GM23248 (cell line): ENCODE measurements around the gene RAB31. TPM values are rescaled to one million over a fixed set of nuclear protein-coding genes. Genes with fewer than 3 reads are reported as not detected.

ENCODE experiments used
- DNase-seq: peaks from one replicate; pipeline ENCODE4 v3.0.0-alpha.2; 2015
- H2AFZ ChIP-seq: fragments of 200-600 bp; sonication (generic); 2 replicates; pipeline ENCODE4 v1.6.1; 2016; ENCODE audit warnings: antibody characterized with exemption
- H3F3A ChIP-seq: fragments of 200-600 bp; sonication (generic); 2 replicates; pipeline ENCODE4 v1.6.1; 2016; ENCODE audit warnings: mild to moderate bottlenecking, antibody characterized with exemption, mixed run types; ENCODE audit not compliant: insufficient read depth
- H3K27ac ChIP-seq: fragments of 200-600 bp; sonication (generic); 2 replicates; pipeline ENCODE4 v1.5.1; 2016; ENCODE audit warnings: mild to moderate bottlenecking
- H3K27me3 ChIP-seq: fragments of 200-600 bp; sonication (generic); replicated peaks from 2 replicates; pipeline ENCODE4 v1.6.1; 2016; ENCODE audit warnings: mild to moderate bottlenecking; ENCODE audit not compliant: insufficient read depth
- H3K36me3 ChIP-seq: fragments of 200-600 bp; sonication (generic); 2 replicates; pipeline ENCODE4 v1.6.1; 2016; ENCODE audit warnings: low read depth, mild to moderate bottlenecking
- H3K4me1 ChIP-seq: fragments of 200-600 bp; sonication (generic); 2 replicates; pipeline ENCODE4 v1.6.1; 2016; ENCODE audit warnings: mild to moderate bottlenecking; ENCODE audit not compliant: insufficient read depth
- H3K4me2 ChIP-seq: fragments of 200-600 bp; sonication (generic); one replicate; pipeline ENCODE4 v1.6.1; 2016; ENCODE audit warnings: mild to moderate bottlenecking; ENCODE audit not compliant: unreplicated experiment
- H3K4me3 ChIP-seq: fragments of 200-600 bp; sonication (generic); 2 replicates; pipeline ENCODE4 v1.5.1; 2016; ENCODE audit warnings: mild to moderate bottlenecking
- H3K79me2 ChIP-seq: fragments of 200-600 bp; sonication (generic); 2 replicates; pipeline ENCODE4 v1.6.1; 2016; ENCODE audit warnings: mild to moderate bottlenecking; ENCODE audit not compliant: insufficient read depth
- H3K9ac ChIP-seq: fragments of 200-600 bp; sonication (generic); 2 replicates; pipeline ENCODE4 v1.6.1; 2016; ENCODE audit warnings: mild to moderate bottlenecking
- H3K9me2 ChIP-seq: fragments of 200-600 bp; sonication (generic); 2 replicates; pipeline ENCODE4 v1.6.1; 2016; ENCODE audit warnings: mixed run types, mild to moderate bottlenecking, moderate library complexity; ENCODE audit not compliant: insufficient read depth
- H3K9me3 ChIP-seq: fragments of 200-600 bp; sonication (generic); one replicate; pipeline ENCODE4 v1.6.1; 2017; ENCODE audit warnings: low read depth
- H4K20me1 ChIP-seq: fragments of 200-600 bp; sonication (generic); 2 replicates; pipeline ENCODE4 v1.6.0; 2016; ENCODE audit not compliant: insufficient read depth
- EZH2 ChIP-seq: fragments of 200-600 bp; sonication (generic); IDR thresholded peaks from 2 replicates; pipeline ENCODE4 v1.6.1; 2018; ENCODE audit warnings: antibody characterized with exemption, mild to moderate bottlenecking; ENCODE audit not compliant: insufficient read depth, poor library complexity, severe bottlenecking
- EZH2phosphoT487 ChIP-seq: fragments of 200-600 bp; sonication (generic); IDR thresholded peaks from 2 replicates; pipeline ENCODE4 v1.6.1; 2018; ENCODE audit warnings: antibody characterized with exemption, moderate library complexity, mild to moderate bottlenecking, low read depth; ENCODE audit not compliant: insufficient read depth
- WGBS, 2 experiments: methylation state at CpG; one replicate each; pipeline ENCODE4 v1.1.6; 2015 to 2017; ENCODE audit warnings: low lambda C conversion rate in 2 of 2, low coverage in 1 of 2; ENCODE audit errors: missing lambda C conversion rate in 2 of 2; 5-methylcytosine and 5-hydroxymethylcytosine counted together
- in situ Hi-C: fragments of 300-500 bp; cut with MboI; formaldehyde crosslinking; loops from 2 replicates; pipeline ENCODE4 v1.15.0; 2020
- polyA plus RNA-seq: library from polyadenylated mRNA; unstranded; fragments of >200 nt; fragmentation: Nextera tagmentation; extraction: Ambion mirVana; gene quantifications from 2 replicates; pipeline ENCODE4 v1.2.1, GENCODE V29; 2016
- total RNA-seq: library from RNA; depleted of rRNA; stranded (reverse); fragments of >200 nt; shearing (Covaris generic); gene quantifications from 2 replicates; pipeline ENCODE4 v1.2.3, GENCODE V29; 2014

RAB31 gene
- total and polyA plus RNA-seq, 2 experiments from 2014 or later: 49.2 to 144 TPM

DNA sequence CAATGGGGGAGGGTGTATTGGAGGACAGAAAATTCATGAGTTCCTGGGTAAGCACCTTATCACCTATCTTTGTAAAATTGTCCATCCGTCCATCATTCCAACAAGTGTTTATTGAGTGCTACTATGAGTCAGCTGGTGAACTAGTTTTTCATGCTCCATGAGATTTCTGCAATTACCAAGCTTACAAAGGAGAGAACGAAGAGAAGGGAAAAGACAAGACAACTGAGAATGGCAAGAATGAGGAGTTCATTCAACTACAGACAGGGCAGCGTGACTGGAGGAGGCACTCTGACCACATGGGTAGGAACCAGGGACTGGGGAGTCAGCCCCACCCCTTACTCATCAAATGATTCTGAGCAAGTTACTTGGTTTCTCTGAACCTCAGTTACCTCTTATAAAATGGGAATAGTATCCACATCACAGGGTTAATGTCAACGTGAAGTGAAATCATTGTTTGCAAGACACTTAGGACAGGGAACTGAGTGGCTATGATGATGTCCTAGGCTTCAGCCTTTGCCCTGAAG is 159.0 kb downstream of the RAB31 start:
- H3K9ac ChIP-seq: no peak overlapping the region
- H3K9me2 ChIP-seq: no peaks in the 10 kb centered on the region
- H3K36me3 ChIP-seq: no peaks in the 10 kb centered on the region
- peaks cover 31% of the 10 kb centered on the region for H3F3A ChIP-seq
- peaks cover 16% of the 10 kb centered on the region for H3K4me1 ChIP-seq
- in situ Hi-C loops: no loop called here
- no peak overlapping the region for H3K27ac ChIP-seq
- no peaks in the 10 kb centered on the region for H3K9me3 ChIP-seq
- H3K4me3 ChIP-seq: no peak overlapping the region
- no peaks in the 10 kb centered on the region for H3K27me3 ChIP-seq
- no peak for DNase-seq
- H3K79me2 ChIP-seq: no peaks in the 10 kb centered on the region
- no peaks in the 10 kb centered on the region for H4K20me1 ChIP-seq
- TF ChIP-seq EZH2: no peak
- no peak for TF ChIP-seq EZH2phosphoT487
- WGBS, 2 experiments: 72 to 81% methylated on average over 4 of the region's 4 CpGs
- no peak overlapping the region for H2AFZ ChIP-seq
- H3K4me2 ChIP-seq: no peak overlapping the region

DNA sequence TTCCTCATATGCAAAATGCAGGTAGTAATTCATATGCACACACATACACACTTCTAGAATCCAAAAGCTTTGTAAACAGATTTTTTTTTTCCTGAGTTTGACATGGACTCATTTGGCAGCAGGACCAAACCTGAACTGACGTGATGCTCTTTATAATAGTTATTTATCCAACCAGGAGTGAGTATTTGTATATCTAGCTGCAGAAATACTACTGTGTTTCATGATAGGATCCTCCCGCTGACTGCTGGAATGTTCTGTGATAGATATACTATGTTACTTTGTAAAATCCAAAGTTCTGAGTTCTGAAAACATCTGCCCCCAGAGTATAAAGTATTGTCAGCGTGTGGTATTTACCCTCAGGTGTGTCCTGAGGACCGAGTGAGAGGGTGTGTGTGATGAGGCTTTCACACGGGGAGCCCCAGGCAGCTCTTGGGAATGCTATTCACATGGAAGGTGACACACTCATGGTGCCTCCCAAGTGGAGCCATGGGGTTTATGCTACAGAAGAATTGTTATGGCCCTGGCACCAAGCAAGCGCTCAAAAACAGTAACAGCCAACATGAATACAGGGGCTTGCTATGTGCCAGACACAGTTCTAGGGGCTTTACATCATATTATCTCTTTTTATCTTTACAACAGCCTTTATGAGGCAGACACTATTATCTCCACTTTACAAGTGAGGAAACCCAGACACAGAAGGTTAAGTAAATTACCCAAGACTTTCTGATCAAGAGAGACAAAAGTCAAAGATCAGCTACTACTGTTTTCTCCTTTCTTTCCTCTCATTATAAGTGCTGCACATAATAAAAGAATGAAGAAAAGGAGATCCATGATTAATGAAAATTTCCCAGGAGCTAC is 161.0 kb downstream of the RAB31 start:
- Histone ChIP-seq H3K27me3 (no peaks in the 10 kb centered on the region), H3K9me3 (no peaks in the 10 kb centered on the region), H3K4me1 (peaks cover 16% of the 10 kb centered on the region), H3K9me2 (no peaks in the 10 kb centered on the region), H2AFZ (peak overlapping the region; percentile 69; the same call in 1 of the 2 replicates), H3K4me3 (no peak overlapping the region), H3K36me3 (no peaks in the 10 kb centered on the region), H3F3A (peaks cover 31% of the 10 kb centered on the region), H3K4me2 (no peak overlapping the region), H3K79me2 (no peaks in the 10 kb centered on the region), H3K9ac (no peak overlapping the region), H3K27ac (peak overlapping the region; percentile 18; the same call in 1 of the 2 replicates), H4K20me1 (no peaks in the 10 kb centered on the region)
- in situ Hi-C loops: no loop called here
- WGBS, 2 experiments: 76 to 78% methylated on average over 6 of the region's 6 CpGs
- no peak for DNase-seq
- TF ChIP-seq EZH2phosphoT487: no peak
- no peak for TF ChIP-seq EZH2

DNA sequence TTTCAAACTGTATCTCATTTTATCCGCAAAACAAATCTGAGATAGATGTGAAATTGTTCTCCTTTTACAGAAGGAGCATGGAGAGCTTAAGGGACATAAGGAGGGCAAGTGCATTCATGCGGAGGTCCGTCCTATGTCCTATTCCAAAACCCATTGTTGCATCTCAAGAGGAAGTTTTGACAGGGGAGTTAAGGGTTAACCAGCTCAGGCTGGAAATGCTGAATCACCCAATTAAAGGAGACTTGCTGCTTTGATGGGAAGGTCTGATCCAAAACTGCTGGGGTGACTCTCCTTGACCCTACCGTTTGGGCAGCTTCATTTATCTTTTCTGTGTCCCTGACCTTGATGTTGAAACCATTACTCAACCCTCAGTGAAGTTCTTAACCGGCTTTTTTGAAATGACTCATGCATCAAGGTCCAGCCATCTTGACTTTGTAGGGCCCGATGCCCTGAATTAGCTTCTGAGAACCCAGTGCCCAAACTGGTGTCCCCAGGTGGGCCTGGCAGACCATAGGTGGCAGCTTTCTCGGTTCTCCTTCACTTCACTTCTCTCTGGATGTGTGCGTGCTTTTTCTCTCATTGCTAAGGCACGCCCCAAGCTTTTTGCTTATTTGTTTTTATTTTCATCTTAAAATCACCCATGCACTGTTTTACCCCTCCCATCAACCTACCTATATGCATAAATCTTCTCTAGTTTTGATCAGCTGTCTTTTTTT is 161.8 kb downstream of the RAB31 start:
- peak overlapping the region; percentile 7 for H3K4me2 ChIP-seq
- H3K4me1 ChIP-seq: peaks cover 16% of the 10 kb centered on the region
- H2AFZ ChIP-seq: peak overlapping the region; percentile 69
- H3K27ac ChIP-seq: peak overlapping the region; percentile 18; the same call in 1 of the 2 replicates
- in situ Hi-C loops: no loop called here
- no peak for TF ChIP-seq EZH2phosphoT487
- no peak for TF ChIP-seq EZH2
- no peaks in the 10 kb centered on the region for H3K27me3 ChIP-seq
- H3F3A ChIP-seq: peaks cover 31% of the 10 kb centered on the region
- H3K36me3 ChIP-seq: no peaks in the 10 kb centered on the region
- no peaks in the 10 kb centered on the region for H3K79me2 ChIP-seq
- H3K9ac ChIP-seq: 0 out of 2 replicates have a peak overlapping the region, but pooled peaks have one; percentile 5
- peak; percentile 82 for DNase-seq
- no peaks in the 10 kb centered on the region for H3K9me2 ChIP-seq
- H4K20me1 ChIP-seq: no peaks in the 10 kb centered on the region
- WGBS, 2 experiments: 63 to 66% methylated on average over 9 of the region's 9 CpGs
- no peak overlapping the region for H3K4me3 ChIP-seq
- no peaks in the 10 kb centered on the region for H3K9me3 ChIP-seq

DNA sequence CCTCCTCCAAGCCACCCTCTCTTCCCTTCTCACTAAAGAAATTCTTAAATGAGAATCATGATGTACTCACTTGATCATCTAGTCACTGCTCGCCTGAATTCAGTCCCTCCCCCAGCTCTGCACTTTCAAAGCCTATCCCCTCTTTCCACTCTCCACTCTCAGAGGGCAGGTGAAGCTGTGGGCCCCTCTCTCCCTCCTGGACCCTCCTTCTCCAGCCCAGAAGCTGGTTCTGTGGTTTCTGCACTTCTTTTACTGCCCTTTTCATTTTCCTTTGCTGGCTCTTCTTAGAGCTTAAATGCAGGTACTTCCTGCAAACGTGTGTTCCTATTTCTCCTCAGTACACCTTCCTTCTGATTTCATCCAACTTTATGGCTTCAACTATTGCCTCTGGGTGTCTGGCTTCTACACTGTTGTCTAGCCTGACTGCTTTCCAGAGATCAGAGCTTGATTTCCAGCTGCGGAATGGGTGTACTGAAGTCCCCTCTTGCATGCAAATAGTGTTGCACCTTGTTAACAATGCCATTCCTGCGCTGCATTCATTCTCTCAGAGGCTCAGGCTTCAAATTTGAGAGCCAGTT is 162.4 kb downstream of the RAB31 start:
- Histone ChIP-seq H3K4me2 (peak overlapping the region; percentile 7), H3K36me3 (no peaks in the 10 kb centered on the region), H3K4me3 (no peak overlapping the region), H3K9me2 (no peaks in the 10 kb centered on the region), H3K9me3 (no peaks in the 10 kb centered on the region), H4K20me1 (no peaks in the 10 kb centered on the region), H3F3A (peaks cover 31% of the 10 kb centered on the region), H2AFZ (peak overlapping the region; percentile 69), H3K4me1 (peaks cover 16% of the 10 kb centered on the region), H3K79me2 (no peaks in the 10 kb centered on the region), H3K9ac (0 out of 2 replicates have a peak overlapping the region, but pooled peaks have one; percentile 5), H3K27ac (no peak overlapping the region), H3K27me3 (no peaks in the 10 kb centered on the region)
- 78 to 87% methylated on average over 4 of the region's 4 CpGs for WGBS, 2 experiments
- no peak for DNase-seq
- in situ Hi-C loops: no loop called here
- no peak for TF ChIP-seq EZH2
- no peak for TF ChIP-seq EZH2phosphoT487
